ENCODE data around the gene MLH3. TPM values are rescaled to one million over a fixed set of nuclear protein-coding genes. Genes with fewer than 3 reads are reported as not detected.

Gene MLH3
- total RNA-seq, 2 experiments from 2014 or later = 6.6 to 6.7 TPM

- no TSS peak for BruUV-seq (replicated peaks)
- H3K9me3 ChIP-seq (ENCODE audit: low read length) = no peaks in the 10 kb centered on the region
- no peaks in the 10 kb centered on the region for H3K79me2 ChIP-seq (ENCODE audit: insufficient read depth, low read depth, low read length)
- no peak for TF ChIP-seq EZH2phosphoT487 (IDR thresholded peaks at IDR 0.05; ENCODE audit: borderline replicate concordance, low read depth, low read length)
- no peak for TF ChIP-seq CTCF (conservative IDR thresholded peaks at IDR 0.05; ENCODE audit: low read length)
- CTCF ChIA-PET (ENCODE audit: unreplicated experiment) = interaction anchor here (0.5 kb wide), 1 partner anchor 314 kb away, joined by 4 read pairs; no protein-coding TSS in a partner anchor
- H3K27ac ChIP-seq (ENCODE audit: low read depth, low read length, poor library complexity, severe bottlenecking) = no peak overlapping the region
- H4K20me1 ChIP-seq (ENCODE audit: insufficient read depth, low read length) = no peaks in the 10 kb centered on the region
- no peaks in the 10 kb centered on the region for H3K4me1 ChIP-seq (ENCODE audit: insufficient read depth, low read length, poor library complexity, severe bottlenecking)
- no peak overlapping the region for H2AFZ ChIP-seq (ENCODE audit: low read length)
- no peak for DNase-seq (ENCODE audit: low spot score)
- H3K36me3 ChIP-seq (ENCODE audit: insufficient read depth, low read length) = peaks cover 30% of the 10 kb centered on the region
- H3K4me3 ChIP-seq (ENCODE audit: low read depth, low read length, poor library complexity, severe bottlenecking) = no peak overlapping the region
- H3K4me2 ChIP-seq (ENCODE audit: low read length) = no peak overlapping the region
- no peaks in the 10 kb centered on the region for H3K9me2 ChIP-seq (ENCODE audit: insufficient read depth, low read length)
- POLR2A ChIA-PET = interaction anchor here (0.6 to 0.9 kb wide), 2 partner anchors 50 to 66 kb away, joined by 3 read pairs; no protein-coding TSS in a partner anchor
- intact Hi-C loops (cut with micrococcal nuclease; ENCODE audit: unreplicated experiment) = no loop called here
Observed at GRCh38 chr14:75013290-75013689, 38.0 kb downstream of the MLH3 start.

GRCh38 chr14:75011356-75011994 lies 39.8 kb downstream of the MLH3 start:
- no TSS peak for BruUV-seq (replicated peaks)
- no peak overlapping the region for H2AFZ ChIP-seq (ENCODE audit: low read length)
- CTCF ChIA-PET (ENCODE audit: unreplicated experiment) = no interaction called here
- no peaks in the 10 kb centered on the region for H3K4me1 ChIP-seq (ENCODE audit: insufficient read depth, low read length, poor library complexity, severe bottlenecking)
- no peak for TF ChIP-seq CTCF (conservative IDR thresholded peaks at IDR 0.05; ENCODE audit: low read length)
- TF ChIP-seq EZH2phosphoT487 (IDR thresholded peaks at IDR 0.05; ENCODE audit: borderline replicate concordance, low read depth, low read length) = no peak
- POLR2A ChIA-PET = interaction anchor here (1.3 kb wide), 1 partner anchor 13 kb away, joined by 3 read pairs; no protein-coding TSS in a partner anchor
- no peaks in the 10 kb centered on the region for H3K9me3 ChIP-seq (ENCODE audit: low read length)
- H3K4me2 ChIP-seq (ENCODE audit: low read length) = no peak overlapping the region
- peaks cover 48% of the 10 kb centered on the region for H3K36me3 ChIP-seq (ENCODE audit: insufficient read depth, low read length)
- intact Hi-C loops (cut with micrococcal nuclease; ENCODE audit: unreplicated experiment) = no loop called here
- DNase-seq (ENCODE audit: low spot score) = no peak
- H3K79me2 ChIP-seq (ENCODE audit: insufficient read depth, low read depth, low read length) = no peaks in the 10 kb centered on the region
- no peaks in the 10 kb centered on the region for H3K9me2 ChIP-seq (ENCODE audit: insufficient read depth, low read length)
- H4K20me1 ChIP-seq (ENCODE audit: insufficient read depth, low read length) = no peaks in the 10 kb centered on the region
- H3K4me3 ChIP-seq (ENCODE audit: low read depth, low read length, poor library complexity, severe bottlenecking) = no peak overlapping the region
- no peak overlapping the region for H3K27ac ChIP-seq (ENCODE audit: low read depth, low read length, poor library complexity, severe bottlenecking)

GRCh38 chr14:75010472-75011093 lies 40.7 kb downstream of the MLH3 start:
- no peak overlapping the region for H3K4me3 ChIP-seq (ENCODE audit: low read depth, low read length, poor library complexity, severe bottlenecking)
- POLR2A ChIA-PET = interaction anchor here (1.3 kb wide), 1 partner anchor 13 kb away, joined by 3 read pairs; no protein-coding TSS in a partner anchor
- intact Hi-C loops (cut with micrococcal nuclease; ENCODE audit: unreplicated experiment) = no loop called here

More at GRCh38 chr14:75010472-75011093, 40.7 kb downstream of the MLH3 start:
- DNase-seq (ENCODE audit: low spot score) = no peak
- Histone ChIP-seq H3K27ac (ENCODE audit: low read depth, low read length, poor library complexity, severe bottlenecking) (no peak overlapping the region), H3K9me2 (ENCODE audit: insufficient read depth, low read length) (no peaks in the 10 kb centered on the region), H3K79me2 (ENCODE audit: insufficient read depth, low read depth, low read length) (no peaks in the 10 kb centered on the region), H3K36me3 (ENCODE audit: insufficient read depth, low read length) (peaks cover 57% of the 10 kb centered on the region), H2AFZ (ENCODE audit: low read length) (no peak overlapping the region), H3K9me3 (ENCODE audit: low read length) (no peaks in the 10 kb centered on the region), H3K4me1 (ENCODE audit: insufficient read depth, low read length, poor library complexity, severe bottlenecking) (no peaks in the 10 kb centered on the region), H4K20me1 (ENCODE audit: insufficient read depth, low read length) (no peaks in the 10 kb centered on the region), H3K4me2 (ENCODE audit: low read length) (no peak overlapping the region)
- TF ChIP-seq EZH2phosphoT487 (IDR thresholded peaks at IDR 0.05; ENCODE audit: borderline replicate concordance, low read depth, low read length) (no peak), CTCF (conservative IDR thresholded peaks at IDR 0.05; ENCODE audit: low read length) (no peak)
- CTCF ChIA-PET (ENCODE audit: unreplicated experiment) = no interaction called here
- BruUV-seq (replicated peaks) = no TSS peak

Data from OCI-LY7 (cell line).